K562 (cell line): ENCODE results near the gene TMEM132E. TPM values are rescaled to one million over a fixed set of nuclear protein-coding genes. Genes with fewer than 3 reads are reported as not detected.

ENCODE experiments used
- ATAC-seq: fragments of 200-7000 bp; cut with Tn5 transposase; 3 replicates; pipeline ENCODE4 v1.9.1; 2020; ENCODE audit warnings: moderate library complexity
- BruUV-seq: library from RNA; stranded (reverse); fragments of 400-500 nt; replicated peaks from 2 replicates; lab custom pipeline; 2021; lab: Mats Ljungman, UMichigan
- CTCF ChIA-PET: fragments of 300-600 bp; formaldehyde crosslinking; extraction: SDS; loops from one replicate; lab custom pipeline; 2021; ENCODE audit warnings: low intra/inter-chr PET ratio; lab: Yijun Ruan, JAX
- POLR2A ChIA-PET: fragments of 300-600, 350-650 bp; sonication (Branson Sonifier 250); formaldehyde crosslinking; extraction: SDS; loops from one replicate; lab custom pipeline; 2021; ENCODE audit warnings: antibody characterized with exemption, inconsistent platforms; lab: Yijun Ruan, JAX
- DNase-seq, 4 experiments: peaks; one replicate each; pipeline versions ENCODE4 v3.0.0 to v3.0.0-alpha.2; 2011 to 2018; ENCODE audit warnings: low spot score in 3 of 4, mixed read lengths in 3 of 4; ENCODE audit errors: extremely low read depth in 1 of 4
- FAIRE-seq: peaks from 2 replicates; lab custom pipeline; 2011; peaks lifted over from hg19 to GRCh38; lab: Jason Lieb, UNC
- H2AFZ ChIP-seq: 2 replicates; pipeline ENCODE4 v1.6.0; 2011; ENCODE audit warnings: low read depth, low read length, control low read depth, inconsistent platforms
- H3K27ac ChIP-seq: fragments of 200-600 bp; 3 replicates; pipeline ENCODE4 v1.8.0; 2011; ENCODE audit warnings: low read depth, mild to moderate bottlenecking, control low read depth, inconsistent platforms, low read length, moderate library complexity, mixed read lengths; ENCODE audit errors: extremely low read depth
- H3K27me3 ChIP-seq, 2 experiments: fragments of 300-600 bp in 1 of 2; 2 replicates in 1 of 2; 3 replicates in 1 of 2; pipeline versions ENCODE4 v1.6.0 to v1.8.0; 2011; ENCODE audit warnings: inconsistent platforms in 2 of 2, low read length in 2 of 2, mild to moderate bottlenecking in 1 of 2, mixed read lengths in 1 of 2, moderate library complexity in 1 of 2; ENCODE audit not compliant: control insufficient read depth in 2 of 2, insufficient read depth in 2 of 2
- H3K36me3 ChIP-seq: fragments of 300-600 bp; 3 replicates; pipeline ENCODE4 v1.8.0; 2011; ENCODE audit warnings: mild to moderate bottlenecking, low read length, inconsistent platforms; ENCODE audit not compliant: control insufficient read depth, insufficient read depth
- H3K4me1 ChIP-seq, 2 experiments: fragments of 200-600 bp in 1 of 2; replicated peaks in 1 of 2; 2 replicates in 1 of 2; 3 replicates in 1 of 2; pipeline versions ENCODE4 v1.5.1 to v1.8.0; 2011; ENCODE audit warnings: inconsistent platforms in 2 of 2, low read length in 2 of 2, mild to moderate bottlenecking in 1 of 2, mixed read lengths in 1 of 2, moderate library complexity in 1 of 2; ENCODE audit not compliant: control insufficient read depth in 2 of 2, insufficient read depth in 2 of 2
- H3K4me2 ChIP-seq: 2 replicates; pipeline ENCODE4 v1.6.1; 2011; ENCODE audit warnings: low read length, control low read depth, inconsistent platforms, mixed read lengths; ENCODE audit not compliant: insufficient read depth
- H3K4me3 ChIP-seq: fragments of 200-600 bp; sonication (generic), shearing (Covaris generic); 2 replicates; pipeline ENCODE4 v1.5.1; 2016; ENCODE audit warnings: control low read depth, inconsistent platforms
- H3K79me2 ChIP-seq: fragments of 200-600 bp; 3 replicates; pipeline ENCODE4 v1.8.0; 2011; ENCODE audit warnings: low read length, inconsistent platforms; ENCODE audit not compliant: control insufficient read depth, insufficient read depth
- H3K9ac ChIP-seq, 2 experiments: 2 replicates each; pipeline versions ENCODE4 v1.6.0 to v1.6.1; 2011; ENCODE audit warnings: low read depth in 2 of 2, low read length in 2 of 2, control low read depth in 1 of 2, inconsistent platforms in 1 of 2, mild to moderate bottlenecking in 1 of 2, mixed read lengths in 1 of 2; ENCODE audit not compliant: insufficient read depth in 1 of 2
- H3K9me1 ChIP-seq: one replicate; pipeline ENCODE4 v1.6.0; 2011; ENCODE audit warnings: inconsistent platforms, mild to moderate bottlenecking, low read length, moderate library complexity; ENCODE audit not compliant: control insufficient read depth, insufficient read depth
- H3K9me3 ChIP-seq: replicated peaks from 2 replicates; pipeline ENCODE4 v1.5.1; 2011; ENCODE audit warnings: low read depth, low read length, inconsistent platforms; ENCODE audit not compliant: control insufficient read depth, insufficient read depth
- H4K20me1 ChIP-seq: replicated peaks from 2 replicates; pipeline ENCODE4 v1.6.1; 2011; ENCODE audit warnings: low read length, inconsistent platforms, mixed read lengths; ENCODE audit not compliant: control insufficient read depth, insufficient read depth
- ELF1 ChIP-seq: fragments of 200-800 bp; sonication (Bioruptor generic); IDR thresholded peaks from 2 replicates; pipeline ENCODE4 v1.6.1; 2016; ENCODE audit warnings: missing genetic modification characterization, missing compliant biosample characterization
- NFE2 ChIP-seq: IDR thresholded peaks from 2 replicates; pipeline ENCODE4 v1.6.1; 2014; ENCODE audit warnings: antibody characterized with exemption, low read depth
- RFX1 ChIP-seq: fragments of 450-650 bp; IDR thresholded peaks from 2 replicates; pipeline ENCODE4 v1.6.1; 2016; ENCODE audit warnings: mild to moderate bottlenecking, moderate library complexity
- WGBS: fragments of 100-300 bp; shearing (Covaris generic); methylation state at CpG from one replicate; pipeline ENCODE4 v1.1.6; 2016; ENCODE audit warnings: low coverage, mixed read lengths; ENCODE audit not compliant: insufficient coverage; ENCODE audit errors: missing lambda C conversion rate; 5-methylcytosine and 5-hydroxymethylcytosine counted together
- in situ Hi-C: fragments of 300-500 bp; cut with MboI; formaldehyde crosslinking; loops from 4 replicates; pipeline ENCODE4 v1.15.0; 2018; ENCODE audit warnings: inconsistent platforms, mixed read lengths
- intact Hi-C: fragments of 100-400 bp; cut with micrococcal nuclease; formaldehyde crosslinking; loops from 2 replicates; pipeline ENCODE4 v1.14.2; 2022
- polyA plus RNA-seq, 8 experiments: library from polyadenylated mRNA; depleted of rRNA in 4 of 8; stranded (reverse) in 5 of 8; unstranded in 3 of 8; fragments of >200 nt; fragmentation: Nextera tagmentation in 2 of 8; fragmentation: Illumina TruSeq in 1 of 8; extraction: Ambion mirVana in 2 of 8; extraction: Trizol in 1 of 8; gene quantifications; 2 replicates each; pipeline versions ENCODE4 v1.2.1 to v1.2.3, GENCODE V29; 2011 to 2014; ENCODE audit warnings: inconsistent platforms in 1 of 8, missing spikeins in 1 of 8
- total RNA-seq, 7 experiments: library from RNA; depleted of rRNA in 6 of 7; stranded (reverse); fragments of >200 nt in 6 of 7; fragmentation: Illumina TruSeq in 2 of 7; extraction: Trizol in 2 of 7; gene quantifications; 2 replicates each; pipeline versions ENCODE4 v1.2.1 to v1.2.3, GENCODE V29; 2011 to 2021; ENCODE audit warnings: low replicate concordance in 1 of 7
- TF ChIP-seq, protein P1 (sequence below), 2 experiments: fragments of 150-350 bp in 1 of 2; IDR thresholded peaks; 2 replicates each; pipeline ENCODE4 v1.6.1; 2012 to 2016; ENCODE audit warnings: low read depth in 2 of 2, low read length in 2 of 2, mild to moderate bottlenecking in 1 of 2, moderate library complexity in 1 of 2

Gene TMEM132E
- total and polyA plus RNA-seq, 9 of the 15 experiments (the other 6 are each of a cell fraction or from before 2014, with no cell fraction given): not detected

DNA sequence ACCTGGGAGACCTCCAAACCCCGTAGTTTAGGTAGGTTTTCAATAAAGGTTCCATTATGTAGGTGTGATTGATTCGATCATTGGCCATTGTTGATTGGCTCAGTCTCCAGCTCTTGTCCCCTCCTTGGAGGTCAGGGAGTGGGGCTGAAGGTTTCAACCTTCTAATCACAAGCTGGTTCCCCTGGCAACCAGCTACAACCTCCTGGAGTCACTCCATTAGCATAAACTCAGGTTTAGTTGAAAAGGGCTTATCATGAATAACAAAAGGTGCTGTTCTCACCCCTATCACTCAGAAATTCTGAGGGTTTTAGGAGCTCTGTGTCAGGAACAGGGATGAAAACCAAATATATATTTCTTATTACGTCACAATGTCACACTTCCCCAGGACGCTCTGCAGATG is 28.5 kb downstream of the TMEM132E start:
- Histone ChIP-seq H3K79me2 (no peaks in the 10 kb centered on the region), H3K4me1 (no peaks in the 10 kb centered on the region; a peak in 1 of 5 replicates), H3K9me3 (no peaks in the 10 kb centered on the region), H4K20me1 (0 out of 2 replicates have a peak, but pooled peaks cover 4% of the 10 kb centered on the region), H3K27me3 (peaks cover 0 to 17% of the 10 kb centered on the region in 2 experiments; a peak in 4 of 5 replicates), H2AFZ (no peak overlapping the region), H3K27ac (no peak overlapping the region), H3K4me3 (no peak overlapping the region), H3K9me1 (no peaks in the 10 kb centered on the region), H3K4me2 (no peak overlapping the region), H3K36me3 (no peaks in the 10 kb centered on the region), H3K9ac (no peak overlapping the region)
- DNase-seq (no peak), FAIRE-seq (no peak), ATAC-seq (no peak)
- POLR2A ChIA-PET: no interaction called here
- 1% methylated on average over 4 of the region's 4 CpGs for WGBS
- in situ Hi-C loops: no loop called here
- peak; percentile 35 for TF ChIP-seq RFX1
- no peak for TF ChIP-seq NFE2
- TF ChIP-seq ELF1 (tag): no peak
- TF ChIP-seq, protein P1, sequence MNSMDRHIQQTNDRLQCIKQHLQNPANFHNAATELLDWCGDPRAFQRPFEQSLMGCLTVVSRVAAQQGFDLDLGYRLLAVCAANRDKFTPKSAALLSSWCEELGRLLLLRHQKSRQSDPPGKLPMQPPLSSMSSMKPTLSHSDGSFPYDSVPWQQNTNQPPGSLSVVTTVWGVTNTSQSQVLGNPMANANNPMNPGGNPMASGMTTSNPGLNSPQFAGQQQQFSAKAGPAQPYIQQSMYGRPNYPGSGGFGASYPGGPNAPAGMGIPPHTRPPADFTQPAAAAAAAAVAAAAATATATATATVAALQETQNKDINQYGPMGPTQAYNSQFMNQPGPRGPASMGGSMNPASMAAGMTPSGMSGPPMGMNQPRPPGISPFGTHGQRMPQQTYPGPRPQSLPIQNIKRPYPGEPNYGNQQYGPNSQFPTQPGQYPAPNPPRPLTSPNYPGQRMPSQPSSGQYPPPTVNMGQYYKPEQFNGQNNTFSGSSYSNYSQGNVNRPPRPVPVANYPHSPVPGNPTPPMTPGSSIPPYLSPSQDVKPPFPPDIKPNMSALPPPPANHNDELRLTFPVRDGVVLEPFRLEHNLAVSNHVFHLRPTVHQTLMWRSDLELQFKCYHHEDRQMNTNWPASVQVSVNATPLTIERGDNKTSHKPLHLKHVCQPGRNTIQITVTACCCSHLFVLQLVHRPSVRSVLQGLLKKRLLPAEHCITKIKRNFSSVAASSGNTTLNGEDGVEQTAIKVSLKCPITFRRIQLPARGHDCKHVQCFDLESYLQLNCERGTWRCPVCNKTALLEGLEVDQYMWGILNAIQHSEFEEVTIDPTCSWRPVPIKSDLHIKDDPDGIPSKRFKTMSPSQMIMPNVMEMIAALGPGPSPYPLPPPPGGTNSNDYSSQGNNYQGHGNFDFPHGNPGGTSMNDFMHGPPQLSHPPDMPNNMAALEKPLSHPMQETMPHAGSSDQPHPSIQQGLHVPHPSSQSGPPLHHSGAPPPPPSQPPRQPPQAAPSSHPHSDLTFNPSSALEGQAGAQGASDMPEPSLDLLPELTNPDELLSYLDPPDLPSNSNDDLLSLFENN (IDR thresholded peaks at IDR 0.05; ENCODE audit: low read depth in 2 of 2, low read length in 2 of 2): no peak
- intact Hi-C loops: no loop called here
- BruUV-seq: no TSS peak
- CTCF ChIA-PET: no interaction called here
